HG03521 (cell line): Measurements from ENCODE around the gene LNX1.
"Not testable (repeated sequence)": the region's sequence is repeated elsewhere in the genome, so short reads cannot be mapped to it uniquely, and the experiment has no call there.

ENCODE experiments used
- ATAC-seq: cut with Tn5 transposase; IDR thresholded peaks from one replicate; pipeline ENCODE4 v1.9.1; 2021; ENCODE audit warnings: mild to moderate bottlenecking, moderate library complexity; ENCODE audit not compliant: unreplicated experiment

LNX1 gene

GRCh38 chr4:53477636-53478035, 113.7 kb downstream of the LNX1 start:
- no peak for ATAC-seq

DNA sequence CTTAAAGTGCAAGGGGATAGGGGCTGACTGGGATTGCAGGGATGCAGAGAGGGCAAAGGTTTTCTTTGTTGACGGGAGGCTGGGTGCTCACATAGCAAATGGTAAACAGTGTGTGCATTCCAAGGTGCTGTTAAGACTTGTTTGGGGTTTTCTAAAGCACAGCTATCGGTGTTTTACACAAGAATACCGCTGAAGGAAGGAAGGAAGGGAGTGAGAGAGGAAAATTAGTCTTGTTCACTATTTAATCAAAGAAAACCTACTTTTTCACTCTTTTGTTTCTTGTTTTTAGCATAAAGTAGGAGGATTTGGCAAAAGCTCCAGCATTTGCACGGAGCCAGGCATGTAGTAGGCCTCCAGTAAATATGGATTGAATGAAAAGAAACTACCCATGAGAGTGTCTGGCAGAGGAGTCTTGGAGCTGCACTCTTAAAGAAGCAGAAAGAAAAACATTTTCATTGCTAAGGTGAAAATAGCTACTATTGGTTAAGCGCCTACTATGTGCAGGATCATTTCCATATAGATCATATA, 114.2 kb downstream of the LNX1 start:
- ATAC-seq, result no peak

DNA sequence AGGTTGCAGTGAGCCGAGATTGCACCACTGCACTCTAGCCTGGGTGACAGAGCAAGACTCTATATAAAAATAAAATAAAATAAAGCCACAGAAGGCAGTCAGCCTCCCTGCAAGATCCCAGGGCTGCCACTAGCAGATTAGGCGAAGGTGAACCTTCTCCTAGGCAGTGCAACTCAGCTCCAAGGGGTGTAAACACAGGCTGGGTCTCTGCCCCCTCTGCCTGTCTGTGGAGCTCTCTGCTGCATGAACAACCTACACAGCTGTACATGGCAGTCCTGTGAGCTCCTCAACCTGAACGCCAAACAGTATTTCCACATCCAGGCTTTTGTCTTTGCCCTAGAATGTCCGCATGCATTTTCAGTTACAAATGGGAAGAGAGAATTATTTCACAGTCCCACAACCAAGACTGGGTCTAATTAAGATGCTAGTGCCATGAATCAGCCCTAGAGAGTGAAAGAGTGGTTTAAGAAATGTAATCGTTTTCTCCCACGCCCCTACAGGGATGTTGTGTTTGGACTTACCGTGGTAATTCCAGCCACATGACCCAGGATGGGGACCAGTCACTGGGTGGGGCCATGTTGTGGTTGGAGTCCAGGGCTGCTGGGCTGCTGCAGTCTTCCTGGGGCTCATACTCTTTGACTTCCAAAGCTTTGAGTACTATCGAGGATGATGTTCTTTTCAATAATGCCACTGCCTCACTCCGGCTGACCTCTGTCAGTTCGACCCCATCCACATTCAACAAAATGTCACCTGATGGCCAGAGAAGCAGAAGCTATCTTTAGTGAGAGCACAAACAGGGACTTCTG, 114.9 kb downstream of the LNX1 start:
- ATAC-seq, result no peak

- ATAC-seq, result not testable (repeated sequence)
Measured at GRCh38 chr4:53466576-53466975, 124.7 kb downstream of the LNX1 start.

GRCh38 chr4:53465891-53466290, 125.4 kb downstream of the LNX1 start:
- no peak for ATAC-seq

GRCh38 chr4:53465281-53465680, 126.0 kb downstream of the LNX1 start:
- ATAC-seq, result no peak

DNA sequence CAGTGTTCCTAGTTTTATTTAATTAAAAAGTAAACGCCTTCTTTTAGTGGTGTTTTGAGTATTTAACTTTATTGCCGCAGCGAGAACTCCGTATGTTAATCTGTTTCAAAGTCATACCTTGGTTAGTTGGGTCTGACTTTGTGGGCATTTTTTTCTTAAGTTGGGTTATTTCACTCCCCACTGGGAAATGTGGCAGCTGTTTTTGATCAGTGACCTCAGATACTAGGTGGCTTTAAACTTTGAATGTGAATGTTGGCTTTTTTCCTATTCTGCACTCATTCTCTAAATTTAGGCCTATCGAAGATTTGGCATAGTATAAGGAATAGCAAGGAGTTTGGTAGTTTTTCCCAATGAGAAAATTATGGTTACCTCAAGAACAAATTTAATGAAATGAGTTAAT, 127.9 kb downstream of the LNX1 start:
- no peak for ATAC-seq

DNA sequence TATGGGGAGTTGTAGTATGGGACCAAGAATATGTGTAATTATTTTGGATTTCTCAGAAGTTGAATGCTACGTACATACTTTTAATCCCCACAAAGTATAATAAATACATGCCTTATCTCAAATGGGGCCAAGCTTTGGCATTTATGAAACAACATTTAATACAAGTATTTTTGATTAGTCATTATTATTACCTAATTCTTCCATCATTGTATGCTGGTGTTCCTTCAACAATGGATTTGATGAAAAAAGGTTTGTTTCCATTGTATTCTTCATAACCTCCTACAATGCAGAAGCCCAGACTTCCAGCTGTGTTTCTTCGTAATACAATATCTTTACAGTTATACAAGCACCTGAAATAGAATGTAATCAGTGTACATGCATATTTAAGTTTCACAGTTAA, 130.0 kb downstream of the LNX1 start:
- no peak for ATAC-seq

DNA sequence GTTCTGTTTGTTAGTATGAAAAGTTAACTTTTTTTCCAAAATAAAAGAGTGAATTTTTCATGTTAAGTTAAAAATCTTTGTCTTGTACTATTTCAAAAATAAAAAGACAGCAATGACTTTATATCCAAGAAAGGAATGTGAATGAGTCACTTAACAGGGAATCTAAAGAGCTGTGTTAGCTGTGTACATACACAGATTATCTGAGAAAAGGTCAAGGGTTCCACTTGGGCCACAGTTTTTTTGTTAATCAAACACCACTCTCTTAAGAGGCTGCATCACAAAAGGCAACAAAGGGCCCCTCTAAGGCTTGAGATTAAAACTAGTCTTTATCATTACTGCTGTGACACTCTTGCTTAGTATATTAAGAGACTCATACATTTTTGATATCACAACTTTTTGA, 131.7 kb downstream of the LNX1 start:
- no peak for ATAC-seq

DNA sequence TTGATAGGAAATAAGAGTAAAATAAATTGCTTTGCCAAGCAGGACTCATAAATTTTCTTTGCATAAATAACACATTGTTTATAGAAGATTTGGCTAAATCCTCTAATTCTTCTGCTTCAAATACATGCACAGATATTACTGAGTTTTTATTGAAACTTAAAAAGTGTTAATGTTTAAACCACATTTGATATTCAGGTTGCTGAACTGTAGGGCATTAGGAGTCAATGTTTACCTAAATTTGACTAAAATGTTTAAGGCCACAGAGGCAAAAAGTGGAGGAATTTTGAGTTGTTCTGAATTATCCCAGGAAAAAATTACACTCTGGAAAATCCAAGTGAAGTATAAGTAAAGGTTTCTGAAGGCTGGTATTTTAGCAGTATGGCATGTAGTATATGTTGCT, 135.1 kb downstream of the LNX1 start:
- ATAC-seq, result no peak

DNA sequence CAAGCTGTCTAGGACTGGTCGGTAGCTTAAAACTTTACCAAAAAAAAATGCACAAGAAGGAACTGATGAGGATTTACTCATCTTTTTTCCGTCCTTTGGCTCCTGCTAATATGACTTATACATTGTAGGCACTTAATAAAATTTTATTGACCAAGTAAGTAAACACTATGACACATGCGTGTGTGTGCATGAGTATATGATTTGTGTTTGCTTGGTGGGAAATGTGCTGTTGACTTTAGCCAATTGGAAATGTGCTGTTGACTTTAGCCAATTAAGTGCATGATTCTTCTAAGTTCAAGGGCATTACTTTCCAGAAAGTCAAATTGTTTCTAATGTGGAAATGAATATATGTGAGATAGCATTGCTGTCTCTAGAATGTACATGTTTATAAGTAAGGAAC, 135.5 kb downstream of the LNX1 start:
- ATAC-seq, result no peak

DNA sequence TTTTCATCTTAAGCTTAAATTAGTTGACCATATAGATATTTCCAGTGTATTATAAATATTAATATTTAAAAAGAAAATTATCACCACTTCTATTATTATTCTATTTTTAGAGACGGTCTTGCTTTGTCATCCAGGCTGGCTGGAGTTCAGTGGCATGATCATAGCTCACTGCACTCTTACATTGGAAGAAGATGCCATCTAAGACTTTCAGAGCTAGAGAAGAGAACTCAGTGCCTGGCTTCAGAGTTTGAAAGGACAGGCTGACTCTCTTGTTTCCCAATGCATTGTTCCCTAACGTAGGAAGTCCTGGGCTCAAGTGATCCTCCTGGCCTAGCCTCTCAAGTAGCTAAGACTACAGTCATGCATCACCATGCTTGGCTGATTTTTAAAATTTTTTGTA, 137.9 kb downstream of the LNX1 start:
- no peak for ATAC-seq

GRCh38 chr4:53450773-53451172, 140.5 kb downstream of the LNX1 start:
- no peak for ATAC-seq

GRCh38 chr4:53444954-53445353, 146.3 kb downstream of the LNX1 start:
- no peak for ATAC-seq

DNA sequence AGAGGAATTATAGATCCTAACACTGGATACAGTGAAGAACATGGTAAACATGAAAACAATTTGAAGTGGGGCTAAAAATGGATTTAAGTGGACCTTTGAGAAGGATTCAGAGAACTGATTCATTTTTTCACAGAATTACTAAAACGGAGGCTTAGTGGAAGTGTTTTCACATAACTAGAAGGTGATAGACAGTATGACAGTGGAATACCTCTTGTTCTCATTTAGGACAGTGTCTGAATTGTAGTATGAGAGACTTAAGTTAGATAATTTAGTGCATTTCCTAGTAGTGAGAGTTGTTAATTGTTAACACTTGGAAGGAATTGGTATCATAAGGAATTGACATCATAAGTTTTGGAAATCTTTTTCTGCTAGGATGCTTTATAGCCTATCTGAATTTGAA, 149.7 kb downstream of the LNX1 start:
- no peak for ATAC-seq

DNA sequence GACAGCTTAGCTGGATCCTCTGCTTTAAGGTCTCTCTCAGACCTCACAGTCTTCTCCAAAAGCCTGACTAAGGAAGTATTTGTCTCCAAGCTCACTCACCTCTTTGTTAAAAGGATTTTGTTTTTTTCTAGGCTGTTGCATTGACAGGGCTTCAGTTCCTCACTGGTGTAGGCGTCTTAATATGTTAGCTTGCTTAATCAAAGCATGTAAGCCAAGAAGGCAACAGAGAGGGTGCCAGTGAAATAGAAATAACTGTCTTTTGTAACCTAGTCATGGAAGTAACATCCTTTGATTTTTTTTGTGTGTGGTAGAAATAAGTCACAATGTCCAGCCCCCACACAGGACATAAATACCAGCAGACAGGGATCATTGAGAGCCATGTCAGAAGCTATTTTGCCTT, 155.0 kb downstream of the LNX1 start:
- ATAC-seq, result no peak

- ATAC-seq, result no peak
Measured at GRCh38 chr4:53432528-53433424, 158.5 kb downstream of the LNX1 start.

GRCh38 chr4:53431052-53431451, 160.2 kb downstream of the LNX1 start:
- no peak for ATAC-seq

GRCh38 chr4:53427366-53427765, 163.9 kb downstream of the LNX1 start:
- no peak for ATAC-seq

DNA sequence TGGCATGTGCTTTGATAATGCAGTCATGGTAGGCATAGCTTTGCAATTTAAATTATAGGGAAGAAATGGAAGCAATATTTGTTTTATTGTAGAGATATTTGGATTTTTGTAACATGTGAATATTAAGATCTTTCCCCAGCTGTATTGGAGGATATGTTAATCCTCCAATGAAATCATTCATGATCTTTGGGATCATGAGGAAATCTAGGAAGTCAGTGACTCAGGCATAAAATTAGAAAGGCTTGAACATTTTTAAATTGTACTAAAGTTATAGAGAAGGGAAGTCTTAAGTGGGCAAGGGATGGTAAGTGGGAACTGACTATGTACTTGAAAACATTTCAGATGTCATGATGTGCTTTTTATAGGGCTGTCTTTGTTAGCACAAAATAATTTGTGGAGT, 167.0 kb downstream of the LNX1 start:
- no peak for ATAC-seq

DNA sequence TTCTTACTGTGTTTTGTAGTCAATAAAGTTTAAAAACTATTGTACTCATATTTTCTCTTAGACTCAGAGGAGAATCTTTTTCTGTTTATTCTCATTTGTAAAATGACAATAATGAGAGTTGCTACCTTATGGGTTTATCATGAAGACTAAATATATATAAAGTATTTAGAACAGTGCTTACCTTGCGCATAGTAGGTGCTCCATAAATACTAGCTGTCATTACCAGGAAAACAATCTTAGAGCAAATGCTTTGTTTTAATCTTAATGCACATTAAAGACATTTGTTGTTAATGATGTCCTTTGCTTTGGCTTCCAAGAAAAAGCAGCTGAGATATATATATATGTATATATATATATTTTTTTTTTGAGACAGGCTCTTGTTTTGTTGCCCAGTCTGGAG, 168.9 kb downstream of the LNX1 start:
- no peak for ATAC-seq

DNA sequence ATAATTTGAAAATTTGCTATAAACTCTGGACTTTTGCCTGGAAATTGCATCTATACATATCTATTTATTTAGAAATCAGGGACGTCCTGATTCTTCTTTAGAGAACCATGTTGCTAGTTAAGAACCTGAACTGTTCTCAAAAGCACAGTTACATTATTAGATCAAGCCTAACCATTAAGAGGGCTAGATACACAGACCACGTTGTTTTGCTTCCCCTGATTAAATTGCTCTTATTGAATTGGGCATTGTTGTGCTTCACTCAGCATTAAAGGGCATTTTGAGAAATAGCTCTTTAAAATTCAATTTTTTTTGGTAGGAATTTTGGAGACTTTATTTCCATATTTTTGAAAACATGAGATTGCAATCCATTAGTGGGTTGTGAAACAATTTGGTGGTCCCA, 169.5 kb downstream of the LNX1 start:
- ATAC-seq, result no peak
